Measurements from ENCODE around the gene ROCK2. TPM values are rescaled to one million over a fixed set of nuclear protein-coding genes. Genes with fewer than 3 reads are reported as not detected.

The ROCK2 gene
- total and polyA plus RNA-seq, 2 of the 13 experiments (the other 11 are each of a cell fraction or from before 2014, with no cell fraction given) = 38.1 to 119 TPM

- ChIA-PET POLR2A (no interaction called here), CTCF (ENCODE audit: low intra/inter-chr PET ratio, low total read pairs) (no interaction called here)
- peaks cover 100% of the 10 kb centered on the region for H4K20me1 ChIP-seq (ENCODE audit: insufficient read depth, low read length)
- FAIRE-seq (no peak), DNase-seq (ENCODE audit: low spot score) (no peak), ATAC-seq (no peak)
- BruUV-seq (replicated peaks) = no TSS peak
- no peak overlapping the region for H3K9ac ChIP-seq (ENCODE audit: insufficient read depth, low read depth, low read length)
- H3K4me1 ChIP-seq (ENCODE audit: insufficient read depth, low read length) = peaks cover 44% of the 10 kb centered on the region
- TF ChIP-seq BCL3 (CRISPR knock-in tag; IDR thresholded peaks at IDR 0.05) = no peak
- no peak for TF ChIP-seq ZNF558 (CRISPR knock-in tag; IDR thresholded peaks at IDR 0.05; ENCODE audit: borderline replicate concordance)
- TF ChIP-seq CEBPB (IDR thresholded peaks at IDR 0.05; ENCODE audit: borderline replicate concordance, low read depth, low read length) = peak; percentile 51; the same call in 1 of the 2 replicates
- no peak for TF ChIP-seq ZFP36L1 (CRISPR knock-in tag; IDR thresholded peaks at IDR 0.05)
- H3K9me3 ChIP-seq (ENCODE audit: low read length) = no peaks in the 10 kb centered on the region
- H3K4me2 ChIP-seq (ENCODE audit: low read depth, low read length) = no peak overlapping the region
- H3K79me2 ChIP-seq (ENCODE audit: insufficient read depth, low read length) = peaks cover 98% of the 10 kb centered on the region
- no peaks in the 10 kb centered on the region for H3K36me3 ChIP-seq (replicated peaks in 1 of 2; ENCODE audit: control insufficient read depth in 1 of 2, insufficient read depth in 2 of 2, low read length in 2 of 2)
- no peak overlapping the region for H3K4me3 ChIP-seq (replicated peaks in 1 of 3; ENCODE audit: insufficient read depth in 1 of 3, low read depth in 2 of 3, low read length in 3 of 3)
- H2AFZ ChIP-seq (ENCODE audit: low read length) = no peak overlapping the region
- in situ Hi-C loops (cut with HindIII; ENCODE audit: extremely low pct_ligation_motif_present, low pct_unique_long_range_greater_than_20kb) (no loop called here), intact Hi-C loops (cut with micrococcal nuclease; ENCODE audit: unreplicated experiment) (no loop called here)
- WGBS (ENCODE audit: low lambda C conversion rate) = 91% methylated on average over 2 of the region's 2 CpGs
- no peak overlapping the region for H3K27ac ChIP-seq (ENCODE audit: extremely low read length, insufficient read depth, low read length)
- no peaks in the 10 kb centered on the region for H3K27me3 ChIP-seq (ENCODE audit: control insufficient read depth in 1 of 2, insufficient read depth in 2 of 2, low read length in 2 of 2)
These were observed 48.0 kb downstream of the ROCK2 start for GRCh38 chr2:11296401-11296800.

- FAIRE-seq = no peak
- in situ Hi-C loops (cut with HindIII; ENCODE audit: extremely low pct_ligation_motif_present, low pct_unique_long_range_greater_than_20kb) (no loop called here), intact Hi-C loops (cut with micrococcal nuclease; ENCODE audit: unreplicated experiment) (no loop called here)
- H3K9me3 ChIP-seq (ENCODE audit: low read length) = no peaks in the 10 kb centered on the region
- TF ChIP-seq RBM22 (optimal IDR thresholded peaks at IDR 0.05; ENCODE audit: low read length) (peak; percentile 75), ZC3H4 (CRISPR knock-in tag; IDR thresholded peaks at IDR 0.05; ENCODE audit: borderline replicate concordance) (no peak), ARID2 (CRISPR knock-in tag; IDR thresholded peaks at IDR 0.05; ENCODE audit: borderline replicate concordance) (0 out of 2 replicates have a peak, but pooled peaks have one; percentile 45)
- H3K4me2 ChIP-seq (ENCODE audit: low read depth, low read length) = no peak overlapping the region
- no peak overlapping the region for H3K9ac ChIP-seq (ENCODE audit: insufficient read depth, low read depth, low read length)
- BruUV-seq (replicated peaks) = no TSS peak
- no peak overlapping the region for H3K27ac ChIP-seq (ENCODE audit: extremely low read length, insufficient read depth, low read length)
- ATAC-seq = peak; percentile 54
- no peak for DNase-seq (ENCODE audit: low spot score)
- POLR2A ChIA-PET = no interaction called here
- H2AFZ ChIP-seq (ENCODE audit: low read length) = no peak overlapping the region
- H3K4me1 ChIP-seq (ENCODE audit: insufficient read depth, low read length) = peaks cover 34% of the 10 kb centered on the region
- 93% methylated on average over 3 of the region's 3 CpGs for WGBS (ENCODE audit: low lambda C conversion rate)
- H3K36me3 ChIP-seq (replicated peaks in 1 of 2; ENCODE audit: control insufficient read depth in 1 of 2, insufficient read depth in 2 of 2, low read length in 2 of 2) = peaks cover 0 to 4% of the 10 kb centered on the region in 2 experiments; a peak in 1 of 5 replicates
- H3K4me3 ChIP-seq (replicated peaks in 1 of 3; ENCODE audit: insufficient read depth in 1 of 3, low read depth in 2 of 3, low read length in 3 of 3) = no peak overlapping the region
- CTCF ChIA-PET (ENCODE audit: low intra/inter-chr PET ratio, low total read pairs) = no interaction called here
- peaks cover 100% of the 10 kb centered on the region for H4K20me1 ChIP-seq (ENCODE audit: insufficient read depth, low read length)
- H3K27me3 ChIP-seq (ENCODE audit: control insufficient read depth in 1 of 2, insufficient read depth in 2 of 2, low read length in 2 of 2) = no peaks in the 10 kb centered on the region
- peaks cover 99% of the 10 kb centered on the region for H3K79me2 ChIP-seq (ENCODE audit: insufficient read depth, low read length)
These were observed 51.8 kb downstream of the ROCK2 start for GRCh38 chr2:11292464-11293255.

All from HepG2 (cell line).